ENCODE measurements around the gene FCGR3B. TPM values are rescaled to one million over a fixed set of nuclear protein-coding genes. Genes with fewer than 3 reads are reported as not detected.
"Not testable (repeated sequence)": the region's sequence is repeated elsewhere in the genome, so short reads cannot be mapped to it uniquely, and the experiment has no call there.

The FCGR3B gene
- total RNA-seq, 2 experiments from 2014 or later = not detected

DNA sequence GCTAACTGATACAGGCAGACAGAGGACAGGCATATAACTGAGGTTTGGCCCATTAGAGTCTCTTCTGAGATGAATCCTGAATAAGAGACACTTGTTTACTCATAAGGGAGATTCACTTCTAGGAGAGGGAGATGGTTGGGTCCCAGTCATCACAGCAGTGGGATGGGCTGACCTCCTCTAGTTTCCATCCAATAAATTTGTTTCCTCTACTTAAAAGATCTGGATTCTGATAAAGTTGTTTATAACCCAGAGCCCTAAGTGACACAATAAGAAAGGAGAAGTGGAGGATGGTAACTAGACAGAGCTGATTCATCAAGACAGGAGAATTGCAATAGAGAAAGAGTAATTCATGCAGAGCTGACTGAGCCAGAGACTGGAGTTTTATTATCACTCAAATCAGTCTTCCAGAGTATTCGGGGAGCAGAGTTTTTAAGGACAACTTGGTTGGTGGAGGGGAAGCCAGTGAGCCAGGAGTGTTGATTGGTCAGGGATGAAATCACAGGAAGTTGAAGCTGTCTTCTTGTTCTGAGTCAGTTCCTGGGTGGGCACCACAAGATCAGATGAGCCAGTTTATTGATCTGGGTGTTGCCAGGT, 5.3 kb upstream of the FCGR3B start:
- intact Hi-C loops (cut with DNase I, micrococcal nuclease); H3K27me3 Mint-ChIP-seq; POLR2A ChIA-PET; H3K4me3 Mint-ChIP-seq; H3K9me3 Mint-ChIP-seq (ENCODE audit: low read depth); H3K4me1 Mint-ChIP-seq; DNase-seq; CTCF ChIA-PET; H3K36me3 Mint-ChIP-seq (ENCODE audit: low read depth); H3K27ac Mint-ChIP-seq: not testable (repeated sequence)
- peak; percentile 84 for ATAC-seq

DNA sequence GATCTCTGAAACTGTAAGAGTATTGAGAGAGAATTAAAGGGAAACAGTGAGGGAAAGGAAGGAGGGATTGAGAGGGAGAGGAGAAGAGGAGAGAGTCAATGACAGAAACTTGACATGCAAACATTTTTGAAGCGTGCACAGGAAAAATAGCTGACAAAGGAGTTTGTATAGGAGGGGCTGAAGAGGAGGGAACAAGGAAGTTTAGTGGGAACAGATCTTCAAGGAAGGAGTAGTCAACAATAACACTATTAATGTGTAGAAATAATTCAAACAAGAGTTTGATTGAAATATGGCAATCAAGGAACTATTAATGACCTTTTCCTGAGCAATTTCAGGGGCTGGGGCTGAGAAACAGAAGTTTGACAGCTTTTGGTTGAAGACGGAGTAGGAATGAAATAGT, 4.0 kb upstream of the FCGR3B start:
- H3K4me1 Mint-ChIP-seq; ATAC-seq; CTCF ChIA-PET; H3K9me3 Mint-ChIP-seq (ENCODE audit: low read depth); H3K36me3 Mint-ChIP-seq (ENCODE audit: low read depth); POLR2A ChIA-PET; H3K4me3 Mint-ChIP-seq; H3K27me3 Mint-ChIP-seq; DNase-seq; H3K27ac Mint-ChIP-seq; intact Hi-C loops (cut with DNase I, micrococcal nuclease): not testable (repeated sequence)

DNA sequence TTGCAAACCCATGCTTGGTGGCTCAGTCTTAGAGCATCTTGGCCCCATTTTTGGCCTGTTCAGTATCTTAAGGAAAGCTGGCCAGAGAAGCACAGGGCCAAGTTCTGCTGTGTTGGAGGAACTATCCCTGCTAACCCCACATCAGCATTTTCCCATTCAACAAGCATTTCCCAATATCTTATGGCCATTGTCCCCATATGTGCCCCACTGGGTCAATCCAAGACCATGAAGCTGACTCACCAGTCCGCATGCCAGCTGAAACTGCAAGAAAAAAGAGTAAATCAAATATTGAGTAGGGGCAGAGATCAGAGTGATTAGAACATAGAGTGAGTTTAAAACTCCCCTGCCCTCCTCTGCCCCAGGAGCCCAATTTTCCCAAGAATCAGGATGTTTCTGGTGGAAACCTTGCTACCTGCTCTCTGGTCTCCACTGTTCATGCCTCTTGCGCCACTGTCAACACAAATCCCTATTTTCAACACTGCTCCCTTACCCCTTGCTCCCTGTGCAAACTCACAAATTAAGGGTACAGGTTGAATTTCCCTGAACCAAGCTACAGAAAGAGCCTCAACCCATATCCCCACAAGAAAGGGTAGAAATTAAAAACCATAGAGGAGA, 741 bp downstream of the FCGR3B start:
- H3K27me3 Mint-ChIP-seq; H3K36me3 Mint-ChIP-seq (ENCODE audit: low read depth); intact Hi-C loops (cut with DNase I, micrococcal nuclease); ATAC-seq; H3K4me3 Mint-ChIP-seq; H3K9me3 Mint-ChIP-seq (ENCODE audit: low read depth); DNase-seq; POLR2A ChIA-PET; H3K27ac Mint-ChIP-seq; H3K4me1 Mint-ChIP-seq: not testable (repeated sequence)
- CTCF ChIA-PET = interaction anchor here (0.7 kb wide), 1 partner anchor 85 kb away, joined by 3 read pairs; no protein-coding TSS in a partner anchor

DNA sequence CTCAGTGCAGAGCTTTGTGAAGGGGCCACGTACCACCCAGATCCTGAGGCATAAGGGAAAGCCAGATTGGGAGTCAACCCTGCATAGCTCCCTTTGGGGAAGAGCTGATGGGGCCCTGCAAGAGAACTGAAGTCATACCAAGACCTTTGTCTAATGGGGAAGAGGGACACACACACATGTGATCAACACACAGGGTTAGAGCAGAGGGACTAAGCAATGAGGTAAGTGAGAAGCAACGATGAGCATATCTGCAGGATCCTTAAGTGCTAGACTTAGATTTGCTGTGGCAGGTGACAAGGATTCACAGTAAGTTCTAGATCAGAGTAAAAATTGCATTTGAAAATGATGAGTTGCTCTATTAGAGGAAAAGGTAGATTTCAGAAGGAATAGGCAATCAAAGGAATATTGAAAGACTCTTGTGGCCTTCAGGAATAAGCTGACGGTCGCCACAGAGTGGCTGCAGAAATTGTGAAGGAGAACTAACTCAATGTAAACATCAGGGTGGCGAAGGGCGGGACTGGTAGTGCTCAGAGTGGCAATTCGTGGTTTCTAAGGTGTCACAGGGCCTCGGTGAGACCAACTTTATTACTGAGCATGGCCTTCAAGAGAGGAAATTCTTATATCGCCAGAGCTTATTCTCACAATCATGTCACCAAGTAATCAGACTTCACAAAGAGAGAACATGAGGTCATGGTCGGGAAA, 4.4 kb downstream of the FCGR3B start:
- DNase-seq; ATAC-seq; POLR2A ChIA-PET; H3K36me3 Mint-ChIP-seq (ENCODE audit: low read depth); CTCF ChIA-PET; H3K9me3 Mint-ChIP-seq (ENCODE audit: low read depth); H3K4me3 Mint-ChIP-seq; H3K27ac Mint-ChIP-seq; H3K27me3 Mint-ChIP-seq: not testable (repeated sequence)
- intact Hi-C loops (cut with DNase I, micrococcal nuclease) = loop anchor here in 1 of 2 experiments (10.0 kb wide), 1 partner anchor 118 kb away; the partner anchor contains the start of gene DUSP12
- peaks cover 27% of the 10 kb centered on the region for H3K4me1 Mint-ChIP-seq

DNA sequence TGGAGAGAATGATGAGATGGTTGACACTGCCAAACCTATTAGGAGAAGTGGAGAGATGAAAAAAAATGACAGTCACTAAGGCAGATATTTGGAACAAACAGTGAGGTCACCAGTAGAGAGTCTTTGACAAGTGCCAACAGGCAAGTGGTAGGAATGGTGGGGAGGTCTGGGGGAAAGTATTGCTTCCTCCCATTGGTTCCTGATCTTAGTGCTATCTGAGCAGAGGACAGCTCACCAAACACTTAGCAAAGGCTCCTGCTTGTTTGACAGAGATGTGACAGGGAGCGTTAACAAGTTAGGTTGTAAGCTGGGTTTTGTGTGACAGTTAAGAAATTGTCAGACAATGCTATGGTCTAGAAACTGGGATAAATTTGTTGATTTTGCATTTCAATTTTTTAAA, 6.4 kb downstream of the FCGR3B start:
- intact Hi-C loops (cut with DNase I, micrococcal nuclease) = loop anchor here (5.0 to 10.0 kb wide), 2 partner anchors 118 to 120 kb away; partner anchors contain the start of gene DUSP12 (in 1 of the 2)
- DNase-seq; ATAC-seq; H3K27ac Mint-ChIP-seq; H3K4me3 Mint-ChIP-seq; H3K36me3 Mint-ChIP-seq (ENCODE audit: low read depth); H3K27me3 Mint-ChIP-seq; POLR2A ChIA-PET; CTCF ChIA-PET; H3K9me3 Mint-ChIP-seq (ENCODE audit: low read depth): not testable (repeated sequence)
- H3K4me1 Mint-ChIP-seq = peaks cover 36% of the 10 kb centered on the region

DNA sequence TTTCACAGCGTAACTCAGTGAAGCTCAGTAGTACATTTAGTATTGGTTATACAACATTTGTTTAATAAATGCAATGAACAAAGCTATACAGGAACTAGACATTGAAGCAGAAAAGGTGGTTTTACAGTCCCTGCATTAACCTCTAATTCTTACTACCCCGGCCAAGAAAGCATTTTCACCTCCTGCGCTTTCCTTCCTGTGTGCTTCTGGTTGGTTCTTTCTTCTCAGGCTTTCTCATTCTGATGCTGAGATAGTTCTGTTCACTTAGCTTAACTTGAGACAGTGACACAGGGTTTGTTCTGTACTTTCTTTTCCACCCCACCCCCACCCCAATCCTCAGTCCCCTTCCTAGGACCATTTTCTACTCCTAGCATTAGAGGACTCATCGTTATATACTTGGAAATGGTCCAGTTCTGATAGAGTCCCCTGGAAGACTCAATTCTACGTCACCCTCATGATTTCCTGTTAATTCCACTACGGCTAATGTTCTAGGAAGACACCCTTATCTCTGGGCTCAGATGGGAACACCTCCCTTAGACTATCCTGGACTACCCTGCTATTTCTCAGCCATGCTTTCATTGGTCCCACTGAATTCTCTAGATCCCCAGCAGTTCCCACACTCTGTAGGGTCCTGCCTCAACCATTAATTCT, 7.5 kb downstream of the FCGR3B start:
- POLR2A ChIA-PET = not testable (repeated sequence)
- intact Hi-C loops (cut with DNase I, micrococcal nuclease) = loop anchor here (5.0 to 10.0 kb wide), 2 partner anchors 119 to 121 kb away; partner anchors contain the start of gene DUSP12 (in 1 of the 2)

DNA sequence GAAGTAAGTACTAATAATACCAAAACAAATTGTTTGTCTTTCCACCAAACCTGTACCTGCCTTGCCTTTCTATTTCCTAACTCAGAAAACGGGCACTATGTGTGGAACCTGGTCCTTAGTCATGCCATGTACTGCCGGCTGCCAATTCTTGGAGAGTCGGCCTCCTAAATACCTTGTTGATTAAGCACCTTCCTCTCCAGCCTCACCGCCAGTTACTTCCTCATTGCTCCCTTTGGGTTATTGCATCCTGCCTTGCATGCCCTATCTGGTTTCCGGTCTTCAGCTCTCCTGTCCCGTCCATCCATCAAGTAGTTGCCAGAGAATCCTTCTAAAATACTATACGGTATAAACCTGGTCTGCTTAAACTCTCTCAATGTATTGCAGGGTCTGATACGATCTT, 8.9 kb downstream of the FCGR3B start:
- H3K36me3 Mint-ChIP-seq (ENCODE audit: low read depth); H3K9me3 Mint-ChIP-seq (ENCODE audit: low read depth); CTCF ChIA-PET; H3K27ac Mint-ChIP-seq; POLR2A ChIA-PET; DNase-seq; H3K27me3 Mint-ChIP-seq: not testable (repeated sequence)
- H3K4me3 Mint-ChIP-seq = peak overlapping the region; percentile 80
- H3K4me1 Mint-ChIP-seq = peaks cover 36% of the 10 kb centered on the region
- peak; percentile 11 for ATAC-seq
- intact Hi-C loops (cut with DNase I, micrococcal nuclease) = loop anchor here (5.0 to 10.0 kb wide), 2 partner anchors 120 to 123 kb away; partner anchors contain the start of gene DUSP12 (in 1 of the 2)

More for the DNA sequence above, 7.5 kb downstream of the FCGR3B start:
- H3K9me3 Mint-ChIP-seq (ENCODE audit: low read depth); DNase-seq; H3K4me3 Mint-ChIP-seq; H3K27ac Mint-ChIP-seq; H3K27me3 Mint-ChIP-seq; H3K36me3 Mint-ChIP-seq (ENCODE audit: low read depth): not testable (repeated sequence)
- H3K4me1 Mint-ChIP-seq = peaks cover 36% of the 10 kb centered on the region
- CTCF ChIA-PET = interaction anchor here (0.7 kb wide), 1 partner anchor 118 kb away, joined by 3 read pairs; no protein-coding TSS in a partner anchor
- peak; percentile 48 for ATAC-seq

DNA sequence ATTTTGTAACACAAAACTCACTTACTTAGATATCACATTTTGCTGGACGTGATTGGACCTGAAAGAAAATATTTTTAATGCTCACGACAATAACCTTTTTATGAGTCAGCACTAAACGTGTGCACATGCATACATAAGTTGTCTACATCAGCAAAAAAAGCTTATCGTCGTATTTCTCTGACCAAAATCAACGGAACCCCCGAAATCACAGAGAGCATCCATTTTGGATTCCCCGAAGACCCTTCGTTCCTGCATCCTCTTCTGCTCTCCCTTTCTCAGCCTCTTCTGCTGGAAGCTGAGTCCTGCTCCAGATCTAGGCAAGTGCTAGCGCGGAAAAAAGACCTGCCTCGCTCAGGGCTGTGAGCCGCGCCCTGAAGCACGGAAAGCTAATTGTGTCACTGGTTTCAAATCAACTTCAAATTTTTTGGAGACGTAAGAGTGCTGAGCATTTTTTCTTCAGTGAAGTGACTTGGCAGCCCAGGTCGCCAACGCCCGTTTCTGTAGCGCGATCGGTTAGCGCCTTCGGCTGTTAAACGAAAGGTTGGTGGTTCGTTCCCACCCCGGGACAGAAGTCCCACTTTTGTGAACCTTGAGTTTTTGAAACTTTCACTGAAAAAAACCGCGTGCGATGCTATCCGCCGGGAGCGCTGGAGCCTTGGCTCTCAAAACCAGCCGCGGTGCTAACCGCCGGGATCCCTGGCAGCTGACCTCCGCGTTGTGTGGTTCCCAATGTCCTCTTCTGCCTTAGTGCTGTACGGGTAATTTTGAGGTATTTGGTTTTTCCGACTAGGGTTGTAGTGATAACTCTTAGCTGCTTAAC, 9.6 kb downstream of the FCGR3B start:
- peak overlapping the region; percentile 80 for H3K4me3 Mint-ChIP-seq
- DNase-seq (peak; percentile 91), ATAC-seq (peak; percentile 78)
- POLR2A ChIA-PET; H3K27me3 Mint-ChIP-seq; H3K9me3 Mint-ChIP-seq (ENCODE audit: low read depth); H3K36me3 Mint-ChIP-seq (ENCODE audit: low read depth); CTCF ChIA-PET: not testable (repeated sequence)
- intact Hi-C loops (cut with DNase I, micrococcal nuclease) = loop anchor here (1.0 to 10.0 kb wide), 4 partner anchors 9 to 123 kb away; partner anchors contain the start of gene DUSP12 (in 1 of the 2)
- H3K27ac Mint-ChIP-seq = peak overlapping the region; percentile 73
- H3K4me1 Mint-ChIP-seq = peaks cover 33% of the 10 kb centered on the region

GRCh38 chr1:161620399-161620798, 10.6 kb downstream of the FCGR3B start:
- ATAC-seq; CTCF ChIA-PET; H3K27ac Mint-ChIP-seq; POLR2A ChIA-PET; H3K9me3 Mint-ChIP-seq (ENCODE audit: low read depth); H3K27me3 Mint-ChIP-seq; H3K36me3 Mint-ChIP-seq (ENCODE audit: low read depth); DNase-seq: not testable (repeated sequence)
- Mint-ChIP-seq H3K4me3 (peak overlapping the region; percentile 32), H3K4me1 (peaks cover 33% of the 10 kb centered on the region)
- intact Hi-C loops (cut with DNase I, micrococcal nuclease) = loop anchor here (2.0 to 10.0 kb wide), 3 partner anchors 106 to 124 kb away; partner anchors contain the start of gene DUSP12 (in 1 of the 2)

- CTCF ChIA-PET; H3K4me3 Mint-ChIP-seq; H3K9me3 Mint-ChIP-seq (ENCODE audit: low read depth); H3K36me3 Mint-ChIP-seq (ENCODE audit: low read depth); H3K27ac Mint-ChIP-seq; H3K27me3 Mint-ChIP-seq; POLR2A ChIA-PET; DNase-seq; ATAC-seq: not testable (repeated sequence)
- intact Hi-C loops (cut with DNase I, micrococcal nuclease) = loop anchor here in 1 of 2 experiments (10.0 kb wide), 1 partner anchor 134 kb away; no protein-coding TSS in a partner anchor
- peaks cover 21% of the 10 kb centered on the region for H3K4me1 Mint-ChIP-seq
Observed at GRCh38 chr1:161618517-161618916, 12.5 kb downstream of the FCGR3B start.

GRCh38 chr1:161616417-161616816, 14.6 kb downstream of the FCGR3B start:
- peaks cover 25% of the 10 kb centered on the region for H3K4me1 Mint-ChIP-seq
- CTCF ChIA-PET; H3K27ac Mint-ChIP-seq; H3K27me3 Mint-ChIP-seq; H3K36me3 Mint-ChIP-seq (ENCODE audit: low read depth); POLR2A ChIA-PET; H3K9me3 Mint-ChIP-seq (ENCODE audit: low read depth); H3K4me3 Mint-ChIP-seq; DNase-seq; ATAC-seq: not testable (repeated sequence)
- intact Hi-C loops (cut with DNase I, micrococcal nuclease) = loop anchor here in 1 of 2 experiments (10.0 kb wide), 1 partner anchor 132 kb away; no protein-coding TSS in a partner anchor
